ENCODE data around the gene CCDC192.

Gene CCDC192

GRCh38 chr5:127980843-127981242 is 277.7 kb downstream of the CCDC192 start:
- Histone ChIP-seq H3K4me2 (ENCODE audit: low read length) (no peak overlapping the region), H3K27ac (ENCODE audit: low read depth, low read length) (no peak overlapping the region), H3K36me3 (ENCODE audit: control insufficient read depth, low read length) (no peaks in the 10 kb centered on the region), H3K79me2 (ENCODE audit: control insufficient read depth, low read length) (no peaks in the 10 kb centered on the region), H3K9me3 (ENCODE audit: control insufficient read depth, insufficient read depth, low read length) (no peaks in the 10 kb centered on the region), H3K27me3 (ENCODE audit: control insufficient read depth, low read length) (no peaks in the 10 kb centered on the region), H3K4me3 (ENCODE audit: low read length) (no peak overlapping the region), H3K4me1 (ENCODE audit: control insufficient read depth, low read length) (no peaks in the 10 kb centered on the region), H3F3A (ENCODE audit: control insufficient read depth, insufficient read depth) (no peaks in the 10 kb centered on the region), H3K9me2 (replicated peaks; ENCODE audit: control insufficient read depth, low read length) (no peaks in the 10 kb centered on the region), H4K20me1 (ENCODE audit: control insufficient read depth, insufficient read depth, low read depth, low read length) (no peaks in the 10 kb centered on the region)
- no peak for TF ChIP-seq EZH2phosphoT487 (IDR thresholded peaks at IDR 0.05; ENCODE audit: borderline replicate concordance, low read length)
- no peak for TF ChIP-seq CTCF (IDR thresholded peaks at IDR 0.05; ENCODE audit: low read depth, low read length, poor library complexity, severe bottlenecking)

- Histone ChIP-seq H3F3A (ENCODE audit: control insufficient read depth, insufficient read depth) (no peaks in the 10 kb centered on the region), H3K9me3 (ENCODE audit: control insufficient read depth, insufficient read depth, low read length) (no peaks in the 10 kb centered on the region), H4K20me1 (ENCODE audit: control insufficient read depth, insufficient read depth, low read depth, low read length) (no peaks in the 10 kb centered on the region), H3K9me2 (replicated peaks; ENCODE audit: control insufficient read depth, low read length) (no peaks in the 10 kb centered on the region), H3K4me3 (ENCODE audit: low read length) (no peak overlapping the region), H3K36me3 (ENCODE audit: control insufficient read depth, low read length) (no peaks in the 10 kb centered on the region), H3K27me3 (ENCODE audit: control insufficient read depth, low read length) (no peaks in the 10 kb centered on the region), H3K4me2 (ENCODE audit: low read length) (no peak overlapping the region), H3K27ac (ENCODE audit: low read depth, low read length) (no peak overlapping the region), H3K79me2 (ENCODE audit: control insufficient read depth, low read length) (no peaks in the 10 kb centered on the region), H3K4me1 (ENCODE audit: control insufficient read depth, low read length) (no peaks in the 10 kb centered on the region)
- TF ChIP-seq CTCF (IDR thresholded peaks at IDR 0.05; ENCODE audit: low read depth, low read length, poor library complexity, severe bottlenecking): no peak
- no peak for TF ChIP-seq EZH2phosphoT487 (IDR thresholded peaks at IDR 0.05; ENCODE audit: borderline replicate concordance, low read length)
These were observed 278.3 kb downstream of the CCDC192 start for GRCh38 chr5:127981498-127981897.

DNA sequence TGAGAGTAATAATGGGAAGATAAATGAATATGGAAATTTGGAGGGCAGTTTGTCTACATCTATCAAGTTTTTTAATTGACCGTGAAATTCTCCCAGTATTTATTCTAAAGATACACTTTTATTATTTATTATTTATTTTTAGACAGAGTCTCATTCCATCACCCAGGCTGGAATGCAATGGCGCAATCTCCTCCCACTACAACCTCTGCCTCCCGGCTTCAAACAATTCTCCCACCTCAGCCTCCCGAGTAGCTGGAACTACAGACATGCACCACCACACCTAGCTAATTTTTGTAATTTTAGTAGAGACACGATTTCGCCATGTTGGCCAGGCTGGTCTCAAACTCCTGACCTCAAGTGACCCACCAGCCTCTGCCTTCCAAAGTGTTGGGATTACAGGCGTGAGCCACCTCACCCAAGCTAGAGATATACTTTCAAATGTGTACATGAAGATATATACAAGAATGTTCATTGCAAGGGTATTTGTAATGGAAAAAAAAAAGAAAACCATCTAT is 282.7 kb downstream of the CCDC192 start:
- H3K4me2 ChIP-seq (ENCODE audit: low read length): no peak overlapping the region
- no peaks in the 10 kb centered on the region for H3K79me2 ChIP-seq (ENCODE audit: control insufficient read depth, low read length)
- H3K4me1 ChIP-seq (ENCODE audit: control insufficient read depth, low read length): no peaks in the 10 kb centered on the region
- no peaks in the 10 kb centered on the region for H3F3A ChIP-seq (ENCODE audit: control insufficient read depth, insufficient read depth)
- no peak overlapping the region for H3K27ac ChIP-seq (ENCODE audit: low read depth, low read length)
- H3K4me3 ChIP-seq (ENCODE audit: low read length): no peak overlapping the region
- TF ChIP-seq CTCF (IDR thresholded peaks at IDR 0.05; ENCODE audit: low read depth, low read length, poor library complexity, severe bottlenecking): no peak
- TF ChIP-seq EZH2phosphoT487 (IDR thresholded peaks at IDR 0.05; ENCODE audit: borderline replicate concordance, low read length): no peak
- H3K9me2 ChIP-seq (replicated peaks; ENCODE audit: control insufficient read depth, low read length): no peaks in the 10 kb centered on the region
- no peaks in the 10 kb centered on the region for H3K36me3 ChIP-seq (ENCODE audit: control insufficient read depth, low read length)
- no peaks in the 10 kb centered on the region for H3K9me3 ChIP-seq (ENCODE audit: control insufficient read depth, insufficient read depth, low read length)
- no peaks in the 10 kb centered on the region for H3K27me3 ChIP-seq (ENCODE audit: control insufficient read depth, low read length)
- no peaks in the 10 kb centered on the region for H4K20me1 ChIP-seq (ENCODE audit: control insufficient read depth, insufficient read depth, low read depth, low read length)
